Germinal center (tissue), 1 donor: ENCODE data around the gene INPP5A.
"Not testable (repeated sequence)": the region's sequence is repeated elsewhere in the genome, so short reads cannot be mapped to it uniquely, and the experiment has no call there.

Experiments
- DNase-seq: peaks from one replicate; pipeline ENCODE4 v3.0.0; 2012; ENCODE audit warnings: mixed read lengths, low spot score

Gene INPP5A

GRCh38 chr10:132696204-132696603, 158.6 kb downstream of the INPP5A start:
- DNase-seq: no peak

DNA sequence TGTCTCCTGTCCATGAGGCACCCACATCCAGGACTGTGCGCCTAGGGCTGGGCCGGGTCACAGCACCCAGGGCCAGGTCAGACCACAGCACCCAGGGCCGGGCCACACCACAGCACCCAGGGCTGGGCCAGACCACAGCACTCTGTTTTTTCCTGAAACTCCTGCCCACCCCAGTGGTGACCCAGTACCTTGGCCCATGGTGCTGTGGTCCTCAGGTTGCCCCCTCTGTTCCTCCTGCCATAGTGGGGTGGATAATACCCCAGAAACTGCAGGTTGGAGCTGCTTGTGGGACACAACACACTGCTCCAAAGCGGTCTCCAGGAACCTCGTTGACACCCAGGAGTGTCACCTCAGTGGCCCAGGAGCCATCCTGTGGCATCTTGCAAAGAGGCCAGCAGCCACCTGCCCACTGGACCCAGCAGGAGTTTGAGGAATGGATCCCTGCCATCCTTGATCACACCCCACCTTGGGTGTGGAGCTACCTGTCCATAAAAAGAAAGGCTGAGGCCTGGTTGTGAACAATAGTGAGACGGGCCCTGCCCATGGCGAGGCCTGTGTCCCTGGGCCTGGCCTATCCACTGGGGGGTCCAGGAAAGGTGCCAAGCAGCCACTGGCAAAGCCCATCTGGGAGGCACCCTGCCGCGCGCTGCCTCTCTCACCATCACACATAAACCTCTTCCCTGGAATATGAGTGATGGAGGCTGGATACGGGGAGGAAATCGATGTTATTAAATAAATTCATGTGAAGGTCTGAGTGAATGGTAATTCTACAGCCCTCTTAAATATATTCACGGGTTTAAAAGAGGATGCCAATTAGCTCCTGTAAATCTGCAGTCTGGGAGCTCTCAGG, 159.4 kb downstream of the INPP5A start:
- DNase-seq: no peak

- DNase-seq: no peak
Measured at GRCh38 chr10:132697578-132698200, 160.1 kb downstream of the INPP5A start.

DNA sequence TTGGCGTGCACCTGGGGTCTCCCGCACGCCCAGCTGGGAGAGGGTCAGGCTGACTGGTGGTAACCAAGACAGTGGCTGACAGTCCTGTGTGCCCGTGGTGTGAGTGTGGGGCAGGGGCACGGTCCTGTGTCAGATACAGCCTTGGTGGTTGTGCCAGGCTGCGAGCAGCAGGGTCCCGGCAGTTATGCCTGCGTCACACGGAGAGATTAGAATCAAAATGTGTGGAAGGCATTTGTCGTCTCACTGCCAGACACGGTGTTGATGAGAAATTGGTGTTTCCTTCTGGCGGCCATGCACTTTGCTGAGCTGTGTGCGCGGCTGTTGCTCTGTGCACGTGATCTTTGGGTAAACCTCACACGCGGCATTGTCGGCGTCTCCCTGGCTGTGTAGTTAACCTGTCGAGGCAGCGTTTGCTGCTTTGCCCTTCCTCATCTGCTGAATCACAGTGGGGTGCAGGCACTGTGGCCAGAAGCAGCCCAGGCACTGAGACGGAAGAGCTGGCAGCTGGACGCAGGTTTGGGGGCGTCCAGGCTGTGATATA, 160.7 kb downstream of the INPP5A start:
- no peak for DNase-seq

DNA sequence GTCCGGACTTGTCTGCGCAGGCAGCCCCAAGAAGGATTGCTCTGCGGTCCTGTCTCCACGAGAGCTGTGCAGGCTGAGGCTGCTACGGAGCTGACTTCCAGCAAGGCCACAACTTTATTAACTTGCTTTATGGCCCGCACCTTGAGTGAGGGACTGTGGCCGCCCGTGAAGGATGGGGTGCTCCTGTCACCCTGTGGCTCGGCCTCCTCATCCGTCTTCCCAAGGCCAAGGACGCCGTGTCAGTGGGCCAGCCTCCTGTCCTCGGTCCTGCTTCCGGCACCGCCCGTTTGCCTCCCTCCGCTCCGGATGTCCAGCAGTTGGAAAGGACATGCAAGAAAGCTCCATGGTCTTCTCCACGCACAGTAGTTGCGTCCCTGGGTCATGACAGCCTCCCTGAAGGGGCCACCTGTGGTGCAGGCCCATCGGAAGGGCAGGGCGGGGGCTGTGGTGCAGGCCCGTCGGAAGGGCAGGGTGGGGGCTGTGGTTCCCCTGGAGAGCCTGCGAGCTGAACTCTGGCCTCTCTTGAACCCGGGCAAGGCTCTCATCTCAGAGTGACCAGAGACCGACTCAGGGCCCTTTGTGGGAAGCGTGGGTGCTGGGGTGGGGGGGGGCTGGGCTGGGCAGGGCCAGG, 161.3 kb downstream of the INPP5A start:
- no peak for DNase-seq

GRCh38 chr10:132699411-132700155, 162.0 kb downstream of the INPP5A start:
- DNase-seq: no peak

DNA sequence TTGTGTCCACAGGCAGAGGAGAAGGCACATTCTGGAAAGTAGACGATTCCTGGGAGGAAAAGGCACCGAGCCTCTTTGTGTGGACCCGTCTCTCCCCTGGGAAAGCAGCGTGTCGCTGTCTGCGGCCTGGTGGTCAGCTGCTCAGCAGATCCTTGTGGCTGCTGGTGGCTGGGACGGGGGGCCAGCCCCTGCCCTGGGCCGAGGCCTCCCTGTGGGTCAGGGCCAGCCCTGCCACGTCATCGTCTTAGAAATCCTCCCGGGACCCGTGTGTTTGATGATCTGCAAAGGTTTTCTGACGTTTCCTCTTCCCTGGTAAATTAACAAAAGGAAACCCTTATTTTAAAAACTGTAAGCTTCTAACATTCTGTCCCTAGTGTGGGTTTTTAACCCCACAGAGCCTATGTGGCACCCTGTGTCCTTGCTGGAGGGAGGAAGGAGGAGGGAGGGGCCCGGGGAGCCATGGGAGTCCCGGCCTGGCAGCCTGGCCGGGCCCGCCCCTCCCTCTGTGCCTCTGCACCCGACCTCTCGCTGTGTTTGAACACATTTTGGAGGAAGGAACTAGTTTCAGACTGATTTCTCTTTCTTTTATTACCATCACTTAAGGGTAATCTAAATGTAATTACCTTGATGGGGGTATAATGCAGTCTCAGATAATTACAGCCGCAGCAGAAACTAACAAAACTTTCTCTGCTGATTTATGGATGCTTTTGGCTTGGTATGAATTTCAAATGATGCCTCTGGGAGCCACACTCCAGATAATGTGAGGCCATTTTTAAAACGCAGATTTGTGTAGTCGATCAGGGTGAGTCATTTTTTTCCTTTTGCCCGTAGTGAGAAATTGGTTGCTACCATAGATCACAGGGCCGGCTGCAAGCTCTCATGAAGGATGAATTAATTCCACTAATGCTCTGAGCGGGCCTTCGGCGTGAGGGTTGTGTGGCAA, 162.8 kb downstream of the INPP5A start:
- DNase-seq: no peak

DNA sequence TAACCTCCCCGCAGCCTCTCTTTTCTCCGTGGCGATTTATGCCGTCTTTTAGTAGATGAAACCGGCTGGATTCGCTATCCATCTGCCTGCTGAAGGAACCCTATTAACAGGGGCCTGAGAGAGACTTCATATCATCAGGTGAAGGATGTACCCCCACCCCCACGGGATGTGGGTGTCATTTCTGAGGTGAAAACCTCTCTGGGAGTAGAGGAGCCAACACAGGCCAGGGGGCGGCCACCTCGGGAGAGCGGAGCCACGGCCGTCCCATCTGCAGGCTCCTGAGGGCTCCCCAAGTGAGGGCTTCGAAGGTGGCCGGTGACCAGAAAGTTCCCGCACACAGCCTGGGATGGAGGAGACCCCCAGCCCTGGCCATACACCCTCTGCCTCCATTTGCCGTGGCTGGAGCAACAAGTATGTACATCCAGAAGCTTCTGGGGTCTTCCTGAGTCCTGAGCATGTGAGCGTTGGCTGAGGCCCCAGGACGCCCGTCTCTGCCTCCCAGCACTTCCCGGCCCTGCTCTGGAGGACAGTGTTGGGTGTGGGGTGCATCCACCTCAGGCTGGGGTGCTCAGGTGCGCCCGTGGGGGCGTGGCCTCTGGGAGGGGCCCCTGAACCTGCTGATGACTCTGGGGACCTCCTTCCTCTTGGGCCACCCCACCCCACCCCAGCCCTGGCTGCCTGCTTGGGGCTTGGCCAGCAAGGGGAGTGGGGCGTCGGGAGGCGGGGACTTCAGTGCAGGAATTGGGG, 163.7 kb downstream of the INPP5A start:
- DNase-seq: no peak

DNA sequence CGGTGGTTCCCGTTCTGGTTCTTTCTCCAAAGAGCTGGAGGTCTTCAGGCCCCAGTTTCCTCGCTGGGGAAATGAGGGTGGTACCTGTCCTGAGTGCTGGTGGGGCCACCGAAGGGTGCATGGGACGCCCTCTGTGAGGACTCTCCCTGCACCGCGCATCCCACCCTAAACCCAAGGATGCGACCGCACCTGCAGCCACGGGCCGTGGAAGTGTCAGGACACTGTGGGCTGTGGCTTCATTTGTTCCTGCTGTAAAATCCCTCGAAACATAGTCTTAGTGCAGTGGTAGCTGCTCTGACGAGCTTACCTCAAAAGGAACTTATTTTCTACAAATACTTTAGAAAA, 164.2 kb downstream of the INPP5A start:
- DNase-seq: no peak

DNA sequence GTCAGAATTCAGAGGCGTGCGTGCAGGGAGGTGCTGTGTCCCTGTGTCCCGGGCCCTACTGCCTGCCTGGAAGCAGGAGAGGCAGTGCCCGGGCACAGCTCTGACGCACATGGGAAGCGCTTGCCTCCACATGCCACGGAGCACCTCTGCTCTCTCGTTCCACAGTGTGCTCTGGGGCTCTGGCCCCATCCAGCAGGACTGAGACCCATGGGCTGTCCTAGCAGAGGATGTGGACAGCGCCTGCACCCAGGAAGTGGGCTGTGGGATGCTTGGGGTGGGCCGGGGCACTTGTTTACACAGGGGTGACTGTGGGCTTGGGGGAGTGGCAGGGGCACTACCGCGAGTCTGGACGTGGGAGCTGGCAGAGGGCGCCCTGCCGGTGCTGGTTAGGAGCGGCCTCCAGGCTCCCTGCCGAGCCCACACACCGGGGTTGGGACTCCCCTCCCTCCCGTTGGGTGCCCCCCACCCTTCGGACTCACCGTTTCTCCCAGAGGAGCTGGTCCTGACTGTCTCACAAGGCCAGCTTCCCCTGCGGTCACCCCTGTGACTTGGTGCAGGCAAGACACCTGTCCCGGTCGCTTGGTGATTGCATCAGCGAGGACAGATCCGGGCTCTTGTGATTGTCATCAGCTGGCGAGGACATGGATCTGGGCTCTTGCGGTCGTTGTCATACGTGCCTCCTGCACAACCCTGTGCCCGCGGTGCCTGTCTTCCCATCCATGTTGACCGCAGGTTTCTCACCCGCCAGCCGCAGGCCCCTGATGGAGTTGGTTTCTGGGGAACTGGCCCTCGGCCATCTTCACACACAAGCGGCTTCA, 165.2 kb downstream of the INPP5A start:
- DNase-seq: no peak

- DNase-seq: no peak
Measured at GRCh38 chr10:132703419-132704007, 165.9 kb downstream of the INPP5A start.

GRCh38 chr10:132704008-132704814, 166.6 kb downstream of the INPP5A start:
- DNase-seq: no peak

DNA sequence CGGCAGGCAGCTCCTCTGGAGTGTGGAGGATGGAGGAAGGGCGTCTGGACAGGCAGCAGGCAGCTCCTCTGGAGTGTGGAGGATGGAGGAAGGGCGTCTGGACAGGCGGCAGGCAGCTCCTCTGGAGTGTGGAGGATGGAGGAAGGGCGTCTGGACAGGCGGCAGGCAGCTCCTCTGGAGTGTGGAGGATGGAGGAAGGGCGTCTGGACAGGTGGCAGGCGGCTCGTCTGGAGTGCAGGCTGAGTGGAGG, 167.2 kb downstream of the INPP5A start:
- not testable (repeated sequence) for DNase-seq

DNA sequence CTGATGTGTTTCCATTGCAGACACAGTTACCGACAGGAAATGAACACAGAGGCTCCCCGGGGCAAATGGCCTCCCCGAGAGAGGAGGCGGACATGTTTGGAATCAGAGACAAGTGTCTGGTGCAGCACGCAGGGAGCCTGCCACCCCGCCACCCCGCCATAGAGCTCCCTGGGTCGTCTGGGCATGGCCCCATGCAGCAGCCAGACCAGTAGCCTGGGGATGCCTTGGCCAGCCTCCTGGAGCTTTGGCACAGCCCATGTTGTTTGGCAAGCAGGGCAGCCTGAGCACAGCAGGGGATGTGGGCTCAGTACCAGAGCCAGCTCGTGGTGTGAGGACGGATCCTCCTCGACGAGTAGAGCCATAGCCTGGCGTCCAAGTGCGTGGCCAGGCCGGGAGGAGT, 167.6 kb downstream of the INPP5A start:
- no peak for DNase-seq

DNA sequence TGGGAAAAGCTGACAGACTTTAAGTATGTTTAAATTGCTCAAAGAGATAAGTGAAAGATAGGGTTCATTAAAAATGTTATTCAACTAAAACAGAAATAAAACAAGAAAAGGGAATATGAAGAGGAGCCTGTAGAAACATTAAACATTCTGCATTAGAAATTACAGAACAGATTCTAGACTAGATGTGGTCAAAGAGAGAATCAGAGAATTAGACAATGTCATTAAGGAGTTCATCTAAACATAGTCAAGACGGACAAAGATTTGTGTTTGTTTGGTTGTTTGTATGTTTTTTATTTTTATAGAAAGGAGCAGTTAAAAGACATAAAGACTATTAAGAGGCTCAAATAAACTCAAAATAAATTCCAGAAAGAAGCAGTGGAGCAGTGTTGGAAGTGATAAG, 168.4 kb downstream of the INPP5A start:
- no peak for DNase-seq

DNA sequence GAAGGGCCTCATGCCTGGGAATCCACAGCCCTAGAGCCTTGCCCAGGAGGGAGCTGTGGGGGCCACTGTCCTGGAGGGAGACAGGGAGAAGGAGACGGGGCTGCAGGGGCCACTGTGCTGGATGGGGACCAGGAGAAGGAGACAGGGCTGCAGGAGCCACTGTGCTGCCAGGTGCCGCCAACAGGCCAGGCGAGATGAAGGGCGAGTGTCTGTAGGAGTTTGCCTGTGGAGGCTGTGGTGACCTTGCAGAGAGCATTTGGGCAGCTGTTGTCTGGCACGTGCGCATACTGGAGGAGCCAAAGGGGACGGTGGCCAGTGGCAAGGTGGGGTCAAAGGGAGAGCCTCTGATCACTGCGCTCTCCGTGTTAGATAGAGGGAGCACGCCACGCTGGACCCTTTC, 169.1 kb downstream of the INPP5A start:
- DNase-seq: no peak

- DNase-seq: no peak
Measured at GRCh38 chr10:132707121-132707775, 169.7 kb downstream of the INPP5A start.

DNA sequence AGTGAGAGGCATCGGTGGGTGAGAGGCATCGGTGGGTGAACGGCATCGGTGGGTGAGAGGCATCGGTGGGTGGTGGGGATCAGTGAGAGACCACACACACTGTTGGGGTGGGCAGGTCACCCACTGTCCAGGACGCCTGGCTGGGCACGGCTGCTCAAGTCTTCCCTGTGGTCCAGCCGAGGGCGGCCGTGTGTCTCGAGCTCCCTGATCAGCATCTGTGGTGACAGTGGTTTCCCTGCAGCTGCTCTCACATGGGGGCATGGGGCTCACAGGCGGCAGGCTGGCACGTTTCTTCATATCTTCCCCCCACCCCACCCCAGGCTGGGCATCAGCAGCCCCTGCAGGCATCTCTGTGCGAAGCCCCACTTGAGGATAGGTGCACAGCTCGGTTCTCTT, 170.2 kb downstream of the INPP5A start:
- DNase-seq: no peak
